ENCODE measurements around the gene KIR2DL1. TPM values are rescaled to one million over a fixed set of nuclear protein-coding genes. Genes with fewer than 3 reads are reported as not detected.
"Not testable (repeated sequence)": the region's sequence is repeated elsewhere in the genome, so short reads cannot be mapped to it uniquely, and the experiment has no call there.

The KIR2DL1 gene
- not detected for total RNA-seq
- 0.06 TPM for polyA plus RNA-seq

DNA sequence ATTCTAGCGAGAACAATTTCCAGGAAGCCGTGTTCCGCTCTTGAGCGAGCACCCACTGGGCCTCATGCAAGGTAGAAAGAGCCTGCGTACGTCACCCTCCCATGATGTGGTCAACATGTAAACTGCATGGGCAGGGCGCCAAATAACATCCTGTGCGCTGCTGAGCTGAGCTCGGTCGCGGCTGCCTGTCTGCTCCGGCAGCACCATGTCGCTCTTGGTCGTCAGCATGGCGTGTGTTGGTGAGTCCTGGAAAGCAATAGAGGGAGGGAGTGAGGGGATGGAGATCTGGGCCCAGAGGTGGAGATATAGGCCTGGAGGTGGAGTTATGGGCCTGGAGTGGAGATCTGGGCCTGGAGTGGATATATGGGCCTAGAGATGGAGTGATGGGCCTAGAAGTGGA lies at the start of gene KIR2DL1:
TSS of gene KIR2DL1 (plus strand) at position 148 of the 400 bp plus-strand sequence. CDS start at position 206, 58 bp downstream.
- WGBS, result 92% methylated on average over 15 of the region's 15 CpGs
- not testable (repeated sequence) for H3K36me3 ChIP-seq (ENCODE audit: insufficient read depth); H3K4me3 ChIP-seq (ENCODE audit: low read depth, low read length); H3K27ac ChIP-seq (ENCODE audit: low read depth); DNase-seq (ENCODE audit: extremely low spot score); H3K4me1 ChIP-seq (ENCODE audit: insufficient read depth)

DNA sequence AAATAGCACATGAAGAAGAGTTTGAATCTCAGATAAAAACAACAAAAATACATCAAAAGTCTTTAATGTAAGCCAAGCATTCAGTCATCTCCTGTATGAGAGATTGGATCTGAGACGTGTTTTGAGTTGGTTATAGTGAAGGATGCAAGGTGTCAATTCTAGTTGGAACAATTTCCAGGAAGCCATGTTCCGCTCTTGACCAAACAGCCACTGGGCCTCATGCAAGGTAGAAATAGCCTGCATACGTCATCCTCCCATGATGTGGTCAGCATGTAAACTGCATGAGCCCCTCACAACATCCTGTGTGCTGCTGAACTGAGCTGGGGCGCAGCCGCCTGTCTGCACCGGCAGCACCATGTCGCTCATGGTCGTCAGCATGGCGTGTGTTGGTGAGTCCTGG lies 45.5 kb upstream of the KIR2DL1 start, which contains the start of gene KIR3DL3:
TSS of gene KIR3DL3 (plus strand) at position 301 of the 400 bp plus-strand sequence. CDS start at position 356, 55 bp downstream.
- no peak within 1 kb of the TSS for H3K4me3 ChIP-seq (ENCODE audit: low read depth, low read length)
- DNase-seq (ENCODE audit: extremely low spot score), result no peak
- H3K36me3 ChIP-seq (ENCODE audit: insufficient read depth), result no peaks in the 10 kb centered on the region
- H3K27ac ChIP-seq (ENCODE audit: low read depth), result no peak within 1 kb of the TSS
- no peaks in the 10 kb centered on the region for H3K4me1 ChIP-seq (ENCODE audit: insufficient read depth)
- 87% methylated on average over 9 of the region's 9 CpGs for WGBS

DNA sequence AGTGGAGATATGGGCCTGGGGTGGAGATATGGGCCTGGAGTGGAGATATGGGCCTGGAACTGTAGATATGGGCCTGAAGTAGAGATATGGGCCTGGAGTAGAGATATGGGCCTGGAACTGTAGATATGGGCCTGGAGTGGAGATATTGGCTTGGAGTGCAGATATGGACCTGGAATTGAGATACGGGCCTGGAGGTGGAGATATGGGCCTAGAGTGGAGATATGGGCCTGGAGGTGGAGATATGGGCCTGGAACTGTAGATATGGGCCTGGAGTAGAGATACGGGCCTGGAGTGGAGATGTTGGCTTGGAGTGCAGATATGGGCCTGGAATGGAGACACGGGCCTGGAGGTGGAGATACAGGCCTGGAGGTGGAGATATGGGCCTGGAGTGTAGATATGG lies 44.9 kb upstream of the KIR2DL1 start:
- H3K27ac ChIP-seq (ENCODE audit: low read depth), result no peak overlapping the region
- no peak for DNase-seq (ENCODE audit: extremely low spot score)
- no peak overlapping the region for H3K4me3 ChIP-seq (ENCODE audit: low read depth, low read length)
- no peaks in the 10 kb centered on the region for H3K4me1 ChIP-seq (ENCODE audit: insufficient read depth)
- WGBS, result 64% methylated on average over 3 of the region's 3 CpGs
- no peaks in the 10 kb centered on the region for H3K36me3 ChIP-seq (ENCODE audit: insufficient read depth)

DNA sequence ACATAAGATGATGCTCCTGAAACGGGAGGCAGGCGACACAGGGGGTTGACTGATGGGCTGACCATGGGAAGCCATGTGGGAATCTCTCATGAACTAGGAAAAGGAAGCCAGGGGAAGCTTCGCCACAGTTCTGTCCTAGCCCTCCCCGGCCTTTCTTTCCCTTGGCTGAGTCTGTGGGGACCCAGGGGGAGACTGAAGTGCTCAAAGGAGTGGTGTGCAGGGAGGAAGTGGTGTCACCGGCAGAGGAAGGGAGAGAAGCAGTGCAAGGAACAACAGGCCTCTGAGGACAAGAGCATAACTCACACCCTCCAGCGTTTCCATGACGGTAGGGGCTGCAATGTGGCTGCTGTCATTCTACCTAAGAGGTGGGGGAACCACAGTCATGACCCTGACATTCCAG lies 44.3 kb upstream of the KIR2DL1 start:
- 82% methylated on average over 7 of the region's 7 CpGs for WGBS

DNA sequence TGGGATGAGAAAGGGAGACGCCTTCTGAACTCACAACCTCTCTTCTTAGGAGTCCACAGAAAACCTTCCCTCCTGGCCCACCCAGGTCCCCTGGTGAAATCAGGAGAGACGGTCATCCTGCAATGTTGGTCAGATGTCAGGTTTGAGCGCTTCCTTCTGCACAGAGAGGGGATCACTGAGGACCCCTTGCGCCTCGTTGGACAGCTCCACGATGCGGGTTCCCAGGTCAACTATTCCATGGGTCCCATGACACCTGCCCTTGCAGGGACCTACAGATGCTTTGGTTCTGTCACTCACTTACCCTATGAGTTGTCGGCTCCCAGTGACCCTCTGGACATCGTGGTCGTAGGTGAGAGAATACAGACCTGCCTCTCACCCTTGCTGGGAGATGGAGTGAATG lies 42.0 kb upstream of the KIR2DL1 start:
- Histone ChIP-seq H3K27ac (ENCODE audit: low read depth) (no peak overlapping the region), H3K36me3 (ENCODE audit: insufficient read depth) (no peaks in the 10 kb centered on the region), H3K4me3 (ENCODE audit: low read depth, low read length) (no peak overlapping the region), H3K4me1 (ENCODE audit: insufficient read depth) (no peaks in the 10 kb centered on the region)
- 79% methylated on average over 10 of the region's 10 CpGs for WGBS
- no peak for DNase-seq (ENCODE audit: extremely low spot score)

More for the DNA sequence above, 44.3 kb upstream of the KIR2DL1 start:
- no peak overlapping the region for H3K4me3 ChIP-seq (ENCODE audit: low read depth, low read length)
- H3K4me1 ChIP-seq (ENCODE audit: insufficient read depth), result no peaks in the 10 kb centered on the region
- no peak overlapping the region for H3K27ac ChIP-seq (ENCODE audit: low read depth)
- no peaks in the 10 kb centered on the region for H3K36me3 ChIP-seq (ENCODE audit: insufficient read depth)
- DNase-seq (ENCODE audit: extremely low spot score), result no peak

DNA sequence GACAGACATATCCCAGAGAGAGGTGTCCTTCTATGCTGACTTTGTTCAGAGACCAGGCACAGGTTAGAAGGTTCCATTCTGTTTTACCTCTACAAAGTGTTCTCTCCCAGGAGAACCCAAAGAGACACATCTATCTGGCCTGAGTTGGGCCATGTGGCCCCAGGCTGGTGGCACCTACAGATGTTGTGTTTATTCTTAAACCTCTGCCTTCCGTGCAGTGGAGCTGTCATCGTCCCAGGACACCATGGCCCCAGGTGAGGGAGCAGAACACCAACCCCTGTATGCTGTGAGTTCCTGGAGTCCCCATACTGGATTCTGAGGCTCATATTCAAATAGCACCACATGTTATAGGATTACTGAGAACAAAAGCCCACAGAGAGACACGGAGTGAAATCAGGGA lies 41.4 kb upstream of the KIR2DL1 start:
- Histone ChIP-seq H3K4me3 (ENCODE audit: low read depth, low read length) (no peak overlapping the region), H3K27ac (ENCODE audit: low read depth) (no peak overlapping the region), H3K36me3 (ENCODE audit: insufficient read depth) (no peaks in the 10 kb centered on the region), H3K4me1 (ENCODE audit: insufficient read depth) (no peaks in the 10 kb centered on the region)
- no peak for DNase-seq (ENCODE audit: extremely low spot score)
- 52% methylated on average over 3 of the region's 3 CpGs for WGBS

DNA sequence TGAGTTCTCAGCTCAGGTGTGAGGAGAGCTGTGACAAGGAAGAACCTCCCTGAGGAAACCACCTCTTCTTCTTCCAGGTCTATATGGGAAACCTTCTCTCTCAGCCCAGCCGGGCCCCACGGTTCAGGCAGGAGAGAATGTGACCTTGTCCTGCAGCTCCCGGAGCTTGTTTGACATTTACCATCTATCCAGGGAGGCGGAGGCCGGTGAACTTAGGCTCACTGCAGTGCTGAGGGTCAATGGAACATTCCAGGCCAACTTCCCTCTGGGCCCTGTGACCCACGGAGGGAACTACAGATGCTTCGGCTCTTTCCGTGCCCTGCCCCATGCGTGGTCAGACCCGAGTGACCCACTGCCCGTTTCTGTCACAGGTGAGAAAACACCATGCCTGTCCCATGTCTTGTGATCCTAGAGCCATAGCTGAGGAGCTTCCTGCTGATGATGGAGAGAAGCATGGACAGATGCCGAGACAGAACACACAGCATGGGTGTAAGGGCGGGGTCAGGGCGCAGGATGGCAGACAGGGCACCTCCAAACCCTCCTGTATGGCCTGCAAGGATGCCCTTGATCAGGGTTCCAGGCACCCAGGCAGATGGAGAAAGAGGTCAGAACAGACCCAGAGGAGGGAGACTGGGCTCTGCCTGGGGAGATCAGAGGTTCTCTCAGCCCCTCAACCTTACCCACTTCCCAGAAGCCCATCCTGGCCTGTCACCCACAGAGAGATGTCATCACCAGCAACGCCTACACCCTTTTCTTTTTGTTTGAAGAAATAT lies 40.0 kb upstream of the KIR2DL1 start:
- H3K4me3 ChIP-seq (ENCODE audit: low read depth, low read length), result no peak overlapping the region
- WGBS, result 65% methylated on average over 15 of the region's 15 CpGs
- DNase-seq (ENCODE audit: extremely low spot score), result no peak
- H3K36me3 ChIP-seq (ENCODE audit: insufficient read depth), result no peaks in the 10 kb centered on the region
- no peak overlapping the region for H3K27ac ChIP-seq (ENCODE audit: low read depth)
- no peaks in the 10 kb centered on the region for H3K4me1 ChIP-seq (ENCODE audit: insufficient read depth)

DNA sequence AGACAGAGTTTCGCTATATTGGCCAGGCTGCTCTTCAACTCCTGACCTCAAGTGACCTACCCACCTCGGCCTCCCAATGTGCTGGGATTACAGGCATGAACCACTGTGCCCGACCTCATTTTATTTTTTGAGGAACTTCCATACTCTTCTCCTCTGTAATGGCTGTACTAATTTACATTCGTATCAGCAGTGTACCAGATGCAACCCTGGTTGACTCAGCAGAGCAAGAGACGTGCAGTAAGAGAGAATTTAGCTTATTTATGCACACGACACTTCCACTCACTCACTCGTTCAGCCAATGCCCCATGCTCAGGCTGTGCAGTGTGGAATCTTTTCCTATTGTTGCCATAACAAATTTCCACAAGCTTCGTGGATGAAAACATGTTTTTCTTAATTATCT lies 38.4 kb upstream of the KIR2DL1 start:
- H3K4me1 ChIP-seq (ENCODE audit: insufficient read depth), result no peaks in the 10 kb centered on the region
- H3K36me3 ChIP-seq (ENCODE audit: insufficient read depth), result no peaks in the 10 kb centered on the region
- 58% methylated on average over 8 of the region's 8 CpGs for WGBS
- H3K27ac ChIP-seq (ENCODE audit: low read depth), result no peak overlapping the region
- no peak for DNase-seq (ENCODE audit: extremely low spot score)
- H3K4me3 ChIP-seq (ENCODE audit: low read depth, low read length), result no peak overlapping the region

DNA sequence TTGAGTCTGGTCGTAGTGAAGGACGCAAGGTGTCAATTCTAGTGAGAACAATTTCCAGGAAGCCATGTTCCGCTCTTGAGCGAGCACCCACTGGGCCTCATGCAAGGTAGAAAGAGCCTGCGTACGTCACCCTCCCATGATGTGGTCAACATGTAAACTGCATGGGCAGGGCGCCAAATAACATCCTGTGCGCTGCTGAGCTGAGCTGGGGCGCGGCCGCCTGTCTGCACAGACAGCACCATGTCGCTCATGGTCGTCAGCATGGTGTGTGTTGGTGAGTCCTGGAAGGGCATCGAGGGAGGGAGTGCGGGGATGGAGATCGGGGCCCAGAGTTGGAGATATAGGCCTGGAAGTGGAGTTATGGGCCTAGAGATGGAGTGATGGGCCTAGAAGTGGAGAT lies 31.3 kb upstream of the KIR2DL1 start, which contains the start of gene KIR2DL3:
TSS of gene KIR2DL3 (plus strand) at position 208 of the 400 bp plus-strand sequence. CDS start at position 241, 33 bp downstream.
- not testable (repeated sequence) for H3K4me1 ChIP-seq (ENCODE audit: insufficient read depth); H3K27ac ChIP-seq (ENCODE audit: low read depth); DNase-seq (ENCODE audit: extremely low spot score); H3K4me3 ChIP-seq (ENCODE audit: low read depth, low read length); H3K36me3 ChIP-seq (ENCODE audit: insufficient read depth)
- WGBS, result 90% methylated on average over 16 of the region's 16 CpGs

DNA sequence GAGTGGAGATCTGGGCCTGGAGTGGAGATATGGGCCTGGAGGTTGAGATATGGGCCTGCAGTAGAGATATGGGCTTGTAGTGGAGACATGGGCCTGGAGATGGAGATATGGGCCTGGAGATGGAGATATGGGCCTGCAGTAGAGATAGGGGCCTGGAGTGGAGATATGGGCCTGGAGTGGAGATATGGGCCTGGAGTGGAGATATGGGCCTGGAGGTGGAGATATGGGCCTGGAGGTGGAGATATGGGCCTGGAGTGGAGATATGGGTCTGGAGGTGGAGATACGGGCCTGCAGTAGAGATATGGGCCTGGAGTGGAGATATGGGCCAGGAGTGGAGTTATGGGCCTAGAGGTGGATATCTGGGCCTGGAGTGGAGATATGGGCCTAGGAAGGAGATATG lies 30.9 kb upstream of the KIR2DL1 start:
- DNase-seq (ENCODE audit: extremely low spot score), result no peak
- H3K4me1 ChIP-seq (ENCODE audit: insufficient read depth), result no peaks in the 10 kb centered on the region
- no peak overlapping the region for H3K4me3 ChIP-seq (ENCODE audit: low read depth, low read length)
- whole genome bisulfite sequencing, result 85% methylated on average over 1 of the region's 1 CpG
- no peak overlapping the region for H3K27ac ChIP-seq (ENCODE audit: low read depth)
- H3K36me3 ChIP-seq (ENCODE audit: insufficient read depth), result no peaks in the 10 kb centered on the region

DNA sequence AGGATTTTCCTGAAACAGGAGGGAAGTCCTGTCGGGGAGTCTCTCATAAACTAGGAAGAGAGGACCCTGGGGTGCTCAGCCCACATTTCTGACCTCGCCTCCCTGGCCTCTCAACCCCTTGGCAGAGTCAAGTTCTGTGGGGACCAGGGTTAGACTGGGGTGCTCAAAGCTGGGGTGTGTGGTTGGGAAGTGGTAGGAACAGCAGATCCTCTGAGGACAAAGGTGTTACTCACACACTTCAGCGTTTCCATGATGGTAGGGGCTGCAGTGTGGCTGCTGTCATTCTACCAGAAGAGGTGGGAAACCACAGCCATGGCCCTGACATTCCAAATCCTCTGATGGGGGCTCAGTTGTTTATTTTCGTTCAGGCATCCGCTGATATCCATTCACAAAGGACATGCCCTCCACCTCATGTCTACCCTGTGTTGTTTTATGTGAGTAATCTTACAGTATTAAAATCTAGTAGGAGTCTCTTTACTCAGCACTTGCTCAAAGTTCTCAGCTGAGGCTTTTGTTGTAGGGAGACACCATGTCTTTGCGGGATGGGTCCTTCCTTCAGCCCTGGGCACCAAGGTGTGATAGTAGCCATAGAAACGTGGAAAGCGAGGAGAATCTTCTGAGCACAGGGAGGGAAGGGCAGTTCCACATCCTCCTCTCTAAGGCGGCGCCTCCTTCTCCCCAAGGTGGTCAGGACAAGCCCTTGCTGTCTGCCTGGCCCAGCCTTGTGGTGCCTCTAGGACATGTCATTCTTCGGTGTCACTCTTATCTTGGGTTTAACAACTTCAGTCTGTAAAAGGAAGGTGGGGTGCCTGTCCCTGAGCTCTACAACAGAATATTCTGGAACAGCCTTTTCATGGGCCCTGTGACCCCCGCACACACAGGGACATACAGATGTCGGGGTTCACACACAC lies 29.8 kb upstream of the KIR2DL1 start:
- Histone ChIP-seq H3K4me1 (ENCODE audit: insufficient read depth) (no peaks in the 10 kb centered on the region), H3K4me3 (ENCODE audit: low read depth, low read length) (no peak overlapping the region), H3K36me3 (ENCODE audit: insufficient read depth) (no peaks in the 10 kb centered on the region), H3K27ac (ENCODE audit: low read depth) (no peak overlapping the region)
- no peak for DNase-seq (ENCODE audit: extremely low spot score)
- WGBS, result 77% methylated on average over 13 of the region's 13 CpGs

DNA sequence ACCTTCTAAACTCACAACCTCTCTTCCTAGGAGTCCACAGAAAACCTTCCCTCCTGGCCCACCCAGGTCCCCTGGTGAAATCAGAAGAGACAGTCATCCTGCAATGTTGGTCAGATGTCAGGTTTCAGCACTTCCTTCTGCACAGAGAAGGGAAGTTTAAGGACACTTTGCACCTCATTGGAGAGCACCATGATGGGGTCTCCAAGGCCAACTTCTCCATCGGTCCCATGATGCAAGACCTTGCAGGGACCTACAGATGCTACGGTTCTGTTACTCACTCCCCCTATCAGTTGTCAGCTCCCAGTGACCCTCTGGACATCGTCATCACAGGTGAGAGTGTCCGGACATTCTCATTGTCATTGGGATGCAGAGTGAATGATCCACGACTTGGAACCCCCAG lies 27.6 kb upstream of the KIR2DL1 start:
- WGBS, result 60% methylated on average over 5 of the region's 5 CpGs
- not testable (repeated sequence) for H3K4me3 ChIP-seq (ENCODE audit: low read depth, low read length); H3K4me1 ChIP-seq (ENCODE audit: insufficient read depth); DNase-seq (ENCODE audit: extremely low spot score); H3K36me3 ChIP-seq (ENCODE audit: insufficient read depth); H3K27ac ChIP-seq (ENCODE audit: low read depth)

DNA sequence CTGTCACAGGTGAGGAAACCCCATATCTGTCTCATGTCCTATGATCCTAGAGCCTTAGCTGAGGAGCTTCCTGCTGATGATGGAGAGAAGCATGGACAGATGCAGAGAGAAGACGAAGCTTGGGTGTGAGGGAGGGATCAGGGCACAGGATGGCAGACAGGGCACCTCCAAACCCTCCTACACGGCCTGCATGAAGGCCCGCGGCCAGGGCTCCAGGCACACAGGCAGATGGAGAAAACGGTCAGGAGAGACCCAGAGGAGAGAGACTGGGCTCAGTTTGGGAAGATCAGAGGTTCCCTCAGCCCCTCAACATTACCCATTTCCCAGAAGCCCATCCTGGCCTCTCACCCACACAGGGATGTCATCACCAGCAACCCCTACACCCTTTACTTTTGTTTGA lies 25.5 kb upstream of the KIR2DL1 start:
- 75% methylated on average over 5 of the region's 5 CpGs for WGBS
- H3K27ac ChIP-seq (ENCODE audit: low read depth); H3K4me3 ChIP-seq (ENCODE audit: low read depth, low read length); DNase-seq (ENCODE audit: extremely low spot score); H3K36me3 ChIP-seq (ENCODE audit: insufficient read depth); H3K4me1 ChIP-seq (ENCODE audit: insufficient read depth): not testable (repeated sequence)

All from urinary bladder (tissue), 4 donors.